ENCODE measurements around the gene ADAMTS6. TPM values are rescaled to one million over a fixed set of nuclear protein-coding genes. Genes with fewer than 3 reads are reported as not detected.

ADAMTS6 gene
- total RNA-seq, 1 donor from 2014 or later: 21.5 TPM

DNA sequence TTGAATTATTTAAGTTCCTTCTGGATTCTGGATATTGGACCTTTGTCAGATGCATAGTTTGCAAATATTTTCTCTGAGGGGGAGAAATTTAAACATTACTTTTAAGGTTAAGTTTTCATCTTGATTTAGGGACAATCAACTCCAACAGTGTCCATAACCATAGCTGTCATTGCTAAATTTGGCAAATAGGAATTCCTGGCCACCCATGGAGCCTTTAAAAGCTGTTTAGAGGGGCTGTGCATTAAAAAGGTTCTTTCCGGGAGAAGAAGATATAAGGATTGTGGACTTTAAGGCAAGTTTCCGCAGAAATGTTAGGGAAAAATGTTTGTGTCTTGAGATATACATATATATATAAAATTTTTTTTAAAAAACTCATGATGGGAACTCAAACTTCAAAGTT is 339.7 kb downstream of the ADAMTS6 start:
- no peaks in the 10 kb centered on the region for H3K9me3 Mint-ChIP-seq (ENCODE audit: low read depth)
- DNase-seq (ENCODE audit: low spot score): no peak
- peaks cover 40% of the 10 kb centered on the region for H3K4me1 Mint-ChIP-seq (ENCODE audit: low read depth)
- no peaks in the 10 kb centered on the region for H3K36me3 Mint-ChIP-seq (ENCODE audit: low read depth)
- no peak overlapping the region for H3K4me3 Mint-ChIP-seq (ENCODE audit: unreplicated experiment)
- TF ChIP-seq, protein P1, sequence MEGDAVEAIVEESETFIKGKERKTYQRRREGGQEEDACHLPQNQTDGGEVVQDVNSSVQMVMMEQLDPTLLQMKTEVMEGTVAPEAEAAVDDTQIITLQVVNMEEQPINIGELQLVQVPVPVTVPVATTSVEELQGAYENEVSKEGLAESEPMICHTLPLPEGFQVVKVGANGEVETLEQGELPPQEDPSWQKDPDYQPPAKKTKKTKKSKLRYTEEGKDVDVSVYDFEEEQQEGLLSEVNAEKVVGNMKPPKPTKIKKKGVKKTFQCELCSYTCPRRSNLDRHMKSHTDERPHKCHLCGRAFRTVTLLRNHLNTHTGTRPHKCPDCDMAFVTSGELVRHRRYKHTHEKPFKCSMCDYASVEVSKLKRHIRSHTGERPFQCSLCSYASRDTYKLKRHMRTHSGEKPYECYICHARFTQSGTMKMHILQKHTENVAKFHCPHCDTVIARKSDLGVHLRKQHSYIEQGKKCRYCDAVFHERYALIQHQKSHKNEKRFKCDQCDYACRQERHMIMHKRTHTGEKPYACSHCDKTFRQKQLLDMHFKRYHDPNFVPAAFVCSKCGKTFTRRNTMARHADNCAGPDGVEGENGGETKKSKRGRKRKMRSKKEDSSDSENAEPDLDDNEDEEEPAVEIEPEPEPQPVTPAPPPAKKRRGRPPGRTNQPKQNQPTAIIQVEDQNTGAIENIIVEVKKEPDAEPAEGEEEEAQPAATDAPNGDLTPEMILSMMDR (IDR thresholded peaks at IDR 0.05): no peak
- H3K27ac Mint-ChIP-seq (ENCODE audit: unreplicated experiment): peak overlapping the region; percentile 19
- H3K27me3 Mint-ChIP-seq (ENCODE audit: low read depth): no peaks in the 10 kb centered on the region

DNA sequence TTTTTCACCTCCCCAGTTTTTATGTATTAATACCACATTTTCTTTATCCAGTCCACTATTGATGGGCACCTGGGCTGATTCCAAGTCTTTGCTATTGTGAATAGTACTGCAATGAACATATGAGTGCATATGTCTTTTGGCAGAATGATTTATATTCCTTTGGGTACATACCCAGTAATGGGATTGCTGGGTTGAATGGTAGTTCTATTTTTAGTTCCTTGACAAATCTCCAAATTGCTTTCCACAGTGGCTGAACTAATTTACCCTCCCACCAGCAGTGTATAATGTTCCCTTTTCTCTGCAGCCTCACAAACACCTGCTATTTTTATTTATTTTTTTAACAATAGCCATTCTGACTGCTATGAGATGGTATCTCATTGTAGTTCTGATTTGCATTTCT is 340.2 kb downstream of the ADAMTS6 start:
- Mint-ChIP-seq H3K4me1 (ENCODE audit: low read depth) (peaks cover 40% of the 10 kb centered on the region), H3K36me3 (ENCODE audit: low read depth) (no peaks in the 10 kb centered on the region), H3K27me3 (ENCODE audit: low read depth) (no peaks in the 10 kb centered on the region), H3K27ac (ENCODE audit: unreplicated experiment) (no peak overlapping the region), H3K4me3 (ENCODE audit: unreplicated experiment) (no peak overlapping the region), H3K9me3 (ENCODE audit: low read depth) (no peaks in the 10 kb centered on the region)
- DNase-seq (ENCODE audit: low spot score): no peak
- TF ChIP-seq, protein P1 (IDR thresholded peaks at IDR 0.05): no peak

DNA sequence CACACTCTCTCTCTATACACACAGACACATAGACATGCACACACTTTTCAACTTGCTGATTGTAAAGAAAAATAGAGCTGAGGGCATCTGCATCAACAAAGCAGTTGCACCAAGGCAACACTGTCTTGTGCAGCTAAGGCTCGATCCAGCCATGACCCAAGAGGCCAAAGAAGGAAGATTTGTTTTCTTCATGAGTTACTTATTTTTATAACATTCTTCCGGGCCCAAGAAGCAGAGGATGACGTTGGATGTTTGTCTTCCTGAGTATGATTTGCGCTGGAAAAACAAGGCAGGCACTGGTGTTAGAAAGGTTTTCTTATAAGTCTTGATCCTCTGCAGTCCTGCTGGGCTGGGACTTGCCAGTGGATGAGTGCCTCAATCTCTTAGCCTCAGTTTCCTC is 344.1 kb downstream of the ADAMTS6 start:
- Mint-ChIP-seq H3K4me1 (ENCODE audit: low read depth) (peaks cover 43% of the 10 kb centered on the region), H3K4me3 (ENCODE audit: unreplicated experiment) (no peak overlapping the region), H3K27me3 (ENCODE audit: low read depth) (no peaks in the 10 kb centered on the region), H3K27ac (ENCODE audit: unreplicated experiment) (peak overlapping the region; percentile 1), H3K36me3 (ENCODE audit: low read depth) (no peaks in the 10 kb centered on the region), H3K9me3 (ENCODE audit: low read depth) (peaks cover 4% of the 10 kb centered on the region)
- TF ChIP-seq, protein P1 (IDR thresholded peaks at IDR 0.05): no peak
- no peak for DNase-seq (ENCODE audit: low spot score)

DNA sequence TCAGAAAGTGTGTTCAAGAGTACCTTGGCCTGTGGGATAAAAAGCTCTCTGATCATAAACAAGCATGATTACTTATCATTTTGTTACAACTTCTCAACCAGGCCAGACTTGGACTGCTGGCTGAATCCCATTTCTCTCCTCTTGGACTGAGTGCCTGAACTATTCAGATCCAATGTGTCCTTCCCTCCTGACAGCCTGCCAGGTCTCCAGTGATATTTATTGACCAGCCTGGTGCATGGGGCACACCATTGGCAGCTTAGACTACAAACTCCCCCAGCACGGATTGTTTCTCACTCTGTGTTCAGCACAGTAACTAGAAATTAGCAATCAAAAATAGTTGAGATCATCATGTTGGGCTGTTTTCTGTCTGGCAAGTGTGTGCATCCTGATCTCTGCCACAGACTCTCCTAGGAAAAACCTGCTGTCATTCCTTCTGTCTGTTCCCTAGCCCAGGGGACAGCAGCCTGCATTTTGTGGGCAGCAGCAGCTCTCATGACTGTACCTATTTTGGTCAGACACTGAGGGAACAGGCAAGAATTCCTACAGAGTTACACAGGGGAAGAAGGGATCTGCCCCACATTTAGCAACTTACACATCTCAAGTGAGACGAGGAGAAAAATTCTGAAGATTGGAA is 348.1 kb downstream of the ADAMTS6 start:
- Mint-ChIP-seq H3K36me3 (ENCODE audit: low read depth) (no peaks in the 10 kb centered on the region), H3K9me3 (ENCODE audit: low read depth) (peaks cover 4% of the 10 kb centered on the region), H3K4me3 (ENCODE audit: unreplicated experiment) (no peak overlapping the region), H3K27me3 (ENCODE audit: low read depth) (no peaks in the 10 kb centered on the region), H3K27ac (ENCODE audit: unreplicated experiment) (peak overlapping the region; percentile 86), H3K4me1 (ENCODE audit: low read depth) (peaks cover 29% of the 10 kb centered on the region)
- TF ChIP-seq, protein P1 (IDR thresholded peaks at IDR 0.05): no peak
- DNase-seq (ENCODE audit: low spot score): no peak

DNA sequence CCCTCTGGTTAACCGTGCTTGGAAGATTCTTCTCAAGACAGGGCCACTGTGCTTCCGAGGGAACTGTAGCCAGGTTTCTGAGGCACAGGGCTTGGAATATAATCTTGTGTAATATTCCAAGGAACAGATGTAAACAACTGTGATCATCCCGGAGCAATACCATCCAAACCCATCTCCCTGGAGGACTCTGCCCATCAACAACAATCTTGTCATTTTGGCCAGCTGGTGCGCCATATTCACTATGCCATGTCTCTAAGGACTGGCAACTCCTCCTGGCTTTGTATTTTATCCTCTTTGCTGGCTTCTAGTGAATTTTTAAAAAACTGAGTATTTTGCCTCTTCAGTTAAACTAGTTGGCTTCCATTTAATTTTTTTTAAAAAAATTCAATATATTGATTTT is 349.3 kb downstream of the ADAMTS6 start:
- no peak for DNase-seq (ENCODE audit: low spot score)
- Mint-ChIP-seq H3K9me3 (ENCODE audit: low read depth) (peaks cover 4% of the 10 kb centered on the region), H3K4me1 (ENCODE audit: low read depth) (peaks cover 31% of the 10 kb centered on the region), H3K27me3 (ENCODE audit: low read depth) (no peaks in the 10 kb centered on the region), H3K27ac (ENCODE audit: unreplicated experiment) (no peak overlapping the region), H3K4me3 (ENCODE audit: unreplicated experiment) (no peak overlapping the region), H3K36me3 (ENCODE audit: low read depth) (no peaks in the 10 kb centered on the region)
- TF ChIP-seq, protein P1 (IDR thresholded peaks at IDR 0.05): no peak
